MV-4-11 (cell line): ENCODE measurements around the gene WDR13.
"Not testable (repeated sequence)": the region's sequence is repeated elsewhere in the genome, so short reads cannot be mapped to it uniquely, and the experiment has no call there.

ENCODE experiments used
- DNase-seq: peaks from one replicate; lab custom pipeline; 2025; lab: John Stamatoyannopoulos, UW

WDR13 gene

DNA sequence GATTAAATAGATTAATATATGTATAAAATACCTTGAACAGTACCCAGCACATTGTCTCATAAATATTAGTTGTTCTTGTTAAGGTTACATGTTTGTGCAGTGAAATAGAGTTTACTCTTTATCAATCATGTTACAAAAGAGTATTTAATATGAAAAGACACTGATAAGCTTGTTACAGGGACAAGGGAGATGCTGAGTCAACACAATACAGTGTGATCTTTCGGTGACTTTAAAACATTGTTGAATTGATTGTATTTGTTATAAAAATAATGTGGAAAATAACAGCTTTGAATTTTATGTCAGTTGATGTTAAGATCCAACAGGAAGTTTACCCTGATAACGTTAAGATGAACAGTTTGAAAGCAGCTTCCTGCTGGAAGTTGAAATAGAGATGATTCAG, 1.4 kb upstream of the WDR13 start:
- no peak for DNase-seq

DNA sequence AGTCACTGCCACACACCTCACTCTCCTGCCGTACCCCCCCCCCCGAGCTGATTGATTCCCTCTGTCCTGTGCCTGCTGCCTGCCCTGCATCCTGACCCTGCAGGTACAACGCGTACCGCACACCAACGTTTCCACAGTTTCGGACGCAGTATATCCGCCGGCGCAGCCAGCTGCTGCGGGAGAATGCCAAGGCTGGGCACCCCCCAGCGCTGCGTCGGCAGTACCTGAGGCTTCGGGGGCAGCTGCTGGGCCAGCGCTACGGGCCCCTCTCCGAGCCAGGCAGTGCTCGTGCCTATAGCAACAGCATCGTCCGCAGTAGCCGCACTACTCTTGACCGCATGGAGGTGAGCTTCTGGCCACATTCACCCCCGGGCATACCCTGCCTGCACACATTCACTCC, 1.3 kb downstream of the WDR13 start:
- no peak for DNase-seq

DNA sequence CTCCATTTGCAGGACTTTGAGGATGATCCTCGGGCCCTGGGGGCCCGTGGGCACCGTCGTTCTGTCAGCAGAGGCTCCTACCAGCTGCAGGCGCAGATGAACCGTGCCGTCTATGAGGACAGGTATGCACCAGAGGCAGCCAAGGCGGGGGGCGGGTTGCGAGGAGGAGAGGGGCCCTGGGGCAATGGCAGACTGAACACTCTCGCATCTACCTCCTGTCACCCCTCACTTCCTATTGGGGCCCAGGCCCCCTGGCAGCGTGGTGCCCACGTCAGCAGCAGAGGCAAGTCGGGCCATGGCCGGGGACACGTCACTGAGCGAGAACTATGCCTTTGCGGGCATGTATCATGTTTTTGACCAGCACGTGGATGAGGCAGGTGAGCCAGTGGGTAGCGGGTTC, 2.0 kb downstream of the WDR13 start:
- no peak for DNase-seq

DNA sequence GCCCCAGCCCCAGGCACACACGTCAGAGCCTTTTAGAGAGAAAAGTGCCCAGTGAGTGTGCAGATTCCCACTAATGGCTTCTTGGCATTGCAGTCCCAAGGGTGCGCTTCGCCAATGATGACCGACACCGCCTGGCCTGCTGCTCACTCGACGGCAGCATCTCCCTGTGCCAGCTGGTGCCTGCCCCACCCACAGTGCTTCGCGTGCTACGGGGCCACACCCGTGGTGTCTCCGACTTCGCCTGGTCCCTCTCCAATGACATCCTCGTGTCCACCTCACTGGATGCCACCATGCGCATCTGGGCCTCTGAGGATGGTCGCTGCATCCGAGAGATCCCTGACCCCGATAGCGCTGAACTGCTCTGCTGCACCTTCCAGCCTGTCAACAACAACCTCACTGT, 2.9 kb downstream of the WDR13 start:
- no peak for DNase-seq

DNA sequence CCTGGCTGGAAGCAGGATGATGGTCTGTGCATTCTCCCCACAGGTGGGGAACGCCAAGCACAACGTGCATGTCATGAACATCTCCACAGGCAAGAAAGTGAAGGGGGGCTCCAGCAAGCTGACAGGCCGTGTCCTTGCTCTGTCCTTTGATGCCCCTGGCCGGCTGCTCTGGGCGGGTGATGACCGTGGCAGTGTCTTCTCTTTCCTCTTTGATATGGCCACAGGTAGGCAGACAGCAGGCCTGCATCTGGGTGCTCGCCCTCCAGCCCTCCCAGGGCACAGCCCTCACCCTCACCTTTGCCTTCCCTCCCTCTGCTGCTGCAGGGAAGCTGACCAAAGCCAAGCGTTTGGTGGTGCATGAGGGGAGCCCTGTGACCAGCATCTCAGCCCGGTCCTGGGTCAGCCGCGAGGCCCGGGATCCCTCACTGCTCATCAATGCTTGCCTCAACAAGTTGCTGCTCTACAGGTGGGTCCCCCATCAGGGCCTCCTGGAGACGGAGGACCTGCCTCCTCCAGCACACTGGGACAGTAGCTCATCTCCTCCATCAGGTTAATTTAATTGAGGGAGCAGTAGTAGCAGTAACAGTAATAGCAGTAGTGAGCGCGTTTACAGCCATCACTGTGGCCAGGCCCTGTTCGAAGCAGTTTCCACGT, 4.6 kb downstream of the WDR13 start:
- DNase-seq: no peak

DNA sequence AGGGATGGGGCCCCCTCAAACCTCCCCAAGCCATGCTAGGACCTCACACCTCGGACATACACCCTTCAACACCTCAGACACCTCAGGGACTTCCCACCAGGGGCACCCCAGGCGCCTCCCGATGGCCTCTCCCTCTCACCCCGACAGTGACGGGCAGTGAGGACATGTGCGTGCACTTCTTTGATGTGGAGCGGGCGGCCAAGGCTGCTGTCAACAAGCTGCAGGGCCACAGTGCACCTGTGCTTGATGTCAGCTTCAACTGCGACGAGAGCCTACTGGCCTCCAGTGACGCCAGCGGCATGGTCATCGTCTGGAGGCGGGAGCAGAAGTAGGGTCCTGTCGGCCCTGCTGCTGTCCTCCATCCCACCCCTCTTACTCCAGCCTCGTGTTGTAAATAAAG, 7.4 kb downstream of the WDR13 start:
- DNase-seq: no peak

DNA sequence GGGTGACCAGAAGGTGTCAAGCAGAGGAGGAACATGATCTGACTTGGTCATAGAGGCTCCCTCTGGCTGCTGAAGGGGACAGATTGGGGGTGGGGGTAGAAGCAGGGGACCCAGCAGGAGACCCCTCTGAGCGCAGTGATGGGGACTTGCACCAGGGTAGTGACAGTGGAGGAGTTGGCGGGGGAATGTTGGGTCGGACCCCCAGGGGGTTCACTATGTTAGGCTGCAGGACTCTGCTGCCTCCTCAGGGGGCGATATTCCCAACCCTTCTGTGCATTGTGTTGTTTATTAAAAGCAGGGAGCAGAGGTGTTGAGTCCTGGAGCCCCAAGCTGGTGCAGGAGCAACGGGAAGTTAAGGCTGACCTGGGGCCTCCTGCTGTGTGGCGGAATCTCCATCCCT, 8.8 kb downstream of the WDR13 start:
- DNase-seq: no peak

GRCh38 chrX:48611703-48612102, 14.4 kb downstream of the WDR13 start:
- no peak for DNase-seq

DNA sequence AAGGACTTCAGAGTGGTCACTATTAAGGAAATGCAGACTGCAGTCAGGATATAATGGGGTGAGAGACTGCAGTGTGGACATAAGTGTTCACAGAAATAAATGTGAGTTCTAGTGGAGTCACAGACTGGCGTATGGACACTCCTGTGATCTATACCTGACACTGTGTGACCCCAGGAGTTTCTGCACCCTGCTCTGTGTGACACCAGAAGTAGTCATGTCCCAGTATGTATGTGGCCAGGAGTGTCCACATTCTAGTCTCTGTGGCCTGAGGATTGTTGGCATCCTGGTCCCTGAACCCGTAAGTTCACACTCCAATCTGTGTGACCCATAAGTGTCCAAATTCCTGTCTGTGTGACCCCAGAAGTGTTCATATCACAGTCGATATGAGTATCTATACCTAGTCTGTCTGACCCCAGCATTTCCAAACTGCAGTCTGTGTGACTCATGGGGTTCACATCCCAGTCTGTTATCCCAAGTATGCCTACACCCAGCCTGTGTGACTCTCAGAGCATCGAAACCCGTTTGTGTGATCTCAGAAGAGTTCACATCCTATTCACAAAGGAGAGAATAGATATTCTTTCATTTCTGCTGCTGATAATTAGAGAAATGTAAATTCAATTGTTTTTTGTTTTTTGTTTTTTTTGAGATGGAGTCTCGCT, 16.3 kb downstream of the WDR13 start:
- DNase-seq: no peak

- peak; percentile 73 for DNase-seq
These were observed 19.3 kb downstream of the WDR13 start for GRCh38 chrX:48616576-48616975.

- no peak for DNase-seq
These were observed 20.4 kb downstream of the WDR13 start for GRCh38 chrX:48617542-48618340.

DNA sequence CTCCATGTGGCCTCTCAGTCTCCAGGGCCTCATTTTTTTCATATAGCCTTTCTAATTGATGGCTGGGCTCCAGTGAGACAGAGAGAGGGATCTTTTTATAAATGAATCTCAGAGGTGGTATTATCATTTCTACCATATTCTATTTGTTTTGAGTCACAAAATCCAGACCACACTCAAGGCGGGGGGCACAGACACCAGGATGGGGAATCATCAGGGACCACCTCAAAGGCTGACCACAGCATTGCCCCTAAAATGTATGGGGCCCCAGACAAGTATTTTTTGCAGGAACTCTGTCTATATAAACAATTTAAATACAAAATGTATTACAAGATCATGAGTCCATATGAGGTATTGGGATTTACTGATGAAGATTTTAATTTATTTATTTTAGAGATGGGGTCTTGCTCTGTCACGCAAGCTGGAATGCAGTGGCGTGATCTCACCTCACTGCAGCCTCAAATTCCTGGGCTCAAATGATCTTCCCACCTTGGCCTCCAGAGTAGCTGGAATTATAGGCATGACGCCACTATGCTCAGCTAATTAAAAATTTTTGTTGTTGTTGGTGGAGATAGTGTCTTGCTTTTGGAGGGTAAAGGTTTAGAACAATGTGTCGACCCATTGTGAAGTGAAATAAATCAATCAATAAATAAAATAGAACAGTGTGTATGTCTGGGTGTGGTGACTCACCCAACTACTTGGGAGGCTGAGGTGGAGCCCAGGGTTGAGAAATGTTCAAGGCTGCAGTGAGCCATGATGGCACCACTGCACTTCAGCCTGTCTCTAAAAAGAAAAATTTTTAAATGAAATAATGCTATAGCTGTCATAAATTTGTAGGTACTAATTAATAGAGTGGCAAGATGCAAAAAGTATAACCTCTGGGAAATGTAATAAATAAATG, 29.4 kb downstream of the WDR13 start:
- DNase-seq: peak; percentile 14

GRCh38 chrX:48631376-48632090, 34.2 kb downstream of the WDR13 start:
- peak; percentile 84 for DNase-seq

- no peak for DNase-seq
These were observed 34.9 kb downstream of the WDR13 start for GRCh38 chrX:48632207-48632606.

GRCh38 chrX:48636301-48636700, 39.0 kb downstream of the WDR13 start:
- DNase-seq: no peak

DNA sequence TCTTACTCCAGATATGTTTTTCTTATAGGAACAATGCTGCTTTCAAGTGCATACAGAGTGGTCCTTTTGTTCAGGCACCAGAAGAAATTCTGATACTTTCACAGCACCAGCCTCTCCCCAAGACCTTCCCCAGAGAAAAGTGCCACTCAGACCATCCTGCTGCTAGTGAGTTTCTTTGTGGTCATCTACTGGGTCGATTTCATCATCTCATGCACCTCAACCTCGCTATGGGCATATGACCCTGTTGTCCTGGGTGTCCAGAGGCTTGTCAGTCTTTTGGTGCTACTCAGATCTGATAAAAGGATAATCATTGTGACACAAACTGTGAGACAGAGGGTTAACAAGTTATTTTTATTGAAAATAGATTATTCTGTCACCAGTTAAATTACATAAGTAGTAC, 39.5 kb downstream of the WDR13 start:
- DNase-seq: no peak

- DNase-seq: no peak
These were observed 48.4 kb downstream of the WDR13 start for GRCh38 chrX:48645669-48646068.

GRCh38 chrX:48648336-48648751, 51.1 kb downstream of the WDR13 start:
- DNase-seq: peak; percentile 52

DNA sequence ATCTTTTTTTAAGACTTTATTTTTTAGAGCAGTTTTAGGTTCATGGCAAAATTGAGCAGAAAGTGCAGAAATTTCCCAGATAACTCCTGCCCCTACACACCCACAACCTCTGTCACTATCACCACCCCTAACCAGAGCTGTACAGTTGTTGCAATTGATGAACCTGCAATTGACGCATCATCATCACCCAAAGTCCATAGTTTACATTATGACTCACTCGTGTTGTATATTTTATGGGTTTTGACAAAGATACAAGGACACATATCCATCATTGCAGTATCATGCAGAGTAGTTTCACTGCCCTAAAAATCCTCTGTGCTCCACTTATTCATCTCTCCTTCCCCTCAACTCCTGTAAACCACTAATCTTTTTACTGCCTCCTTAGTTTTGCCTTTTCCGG, 51.8 kb downstream of the WDR13 start:
- no peak for DNase-seq

DNA sequence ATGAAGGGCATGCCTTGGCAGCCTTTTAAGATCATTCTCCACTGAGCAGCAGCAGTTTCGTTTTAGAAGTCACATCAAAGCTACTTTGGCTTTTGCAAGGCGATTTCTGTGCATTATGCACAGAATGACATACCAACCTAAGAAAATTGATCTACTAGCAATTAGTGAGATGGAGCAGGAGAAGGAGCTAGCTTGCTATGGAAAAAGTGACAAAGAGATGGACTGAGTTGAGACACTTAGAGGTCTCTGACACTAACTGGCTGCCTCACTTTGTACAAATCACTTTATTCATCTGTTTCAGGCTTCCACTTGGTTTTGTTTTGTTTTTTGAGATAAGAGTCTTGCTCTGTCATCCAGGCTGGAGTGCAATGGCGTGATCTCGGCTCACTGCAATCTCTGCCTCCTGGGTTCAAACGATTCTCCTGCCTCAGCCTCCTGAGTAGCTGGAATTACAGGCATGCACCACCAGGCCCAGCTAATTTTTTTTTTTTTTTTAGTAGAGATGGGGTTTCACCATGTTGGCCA, 54.8 kb downstream of the WDR13 start:
- not testable (repeated sequence) for DNase-seq

DNA sequence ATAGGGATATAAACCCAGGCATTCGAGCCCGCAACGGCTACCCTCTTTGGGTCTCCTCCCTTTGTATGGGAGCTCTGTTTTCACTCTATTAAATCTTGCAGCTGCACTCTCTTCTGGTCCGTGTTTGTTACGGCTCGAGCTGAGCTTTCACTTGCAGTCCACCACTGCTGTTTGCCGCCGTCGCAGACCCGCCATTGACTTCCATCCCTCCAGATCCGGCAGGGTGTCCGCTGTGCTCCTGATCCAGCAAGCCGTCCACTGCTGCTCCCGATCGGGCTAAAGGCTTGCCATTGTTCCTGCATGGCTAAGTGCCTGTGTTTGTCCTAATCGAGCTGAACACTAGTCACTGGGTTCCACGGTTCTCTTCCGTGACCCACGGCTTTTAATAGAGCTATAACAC, 57.5 kb downstream of the WDR13 start:
- not testable (repeated sequence) for DNase-seq
